IPS DF 6.9 (cell line): ENCODE data around the gene SPINK6.

Experiments
- DNase-seq: peaks from one replicate; pipeline ENCODE4 v3.0.0-alpha.2; 2013; ENCODE audit warnings: low read depth, low spot score
- H3K27ac ChIP-seq: one replicate; pipeline ENCODE4 v1.5.1; 2013; ENCODE audit warnings: low read length, control low read depth
- H3K27me3 ChIP-seq: 2 replicates; pipeline ENCODE4 v1.6.1; 2013; ENCODE audit warnings: mild to moderate bottlenecking, low read length; ENCODE audit not compliant: control insufficient read depth, insufficient read depth
- H3K36me3 ChIP-seq: 2 replicates; pipeline ENCODE4 v1.6.1; 2013; ENCODE audit warnings: low read length; ENCODE audit not compliant: control insufficient read depth, insufficient read depth
- H3K4me1 ChIP-seq: 2 replicates; pipeline ENCODE4 v1.6.1; 2013; ENCODE audit warnings: low read length; ENCODE audit not compliant: control insufficient read depth, insufficient read depth
- H3K4me3 ChIP-seq: 2 replicates; pipeline ENCODE4 v1.5.1; 2013; ENCODE audit warnings: mild to moderate bottlenecking, low read length
- H3K9me3 ChIP-seq: 2 replicates; pipeline ENCODE4 v1.6.1; 2013; ENCODE audit warnings: low read length, inconsistent platforms; ENCODE audit not compliant: control insufficient read depth, insufficient read depth
- WGBS: extraction: QIAGEN DNeasy Blood & Tissue Kit; methylation state at CpG from one replicate; pipeline ENCODE4 v1.1.7; 2013; ENCODE audit warnings: mixed read lengths, missing lambda C conversion rate; ENCODE audit not compliant: insufficient read length, insufficient coverage; 5-methylcytosine and 5-hydroxymethylcytosine counted together

The SPINK6 gene

DNA sequence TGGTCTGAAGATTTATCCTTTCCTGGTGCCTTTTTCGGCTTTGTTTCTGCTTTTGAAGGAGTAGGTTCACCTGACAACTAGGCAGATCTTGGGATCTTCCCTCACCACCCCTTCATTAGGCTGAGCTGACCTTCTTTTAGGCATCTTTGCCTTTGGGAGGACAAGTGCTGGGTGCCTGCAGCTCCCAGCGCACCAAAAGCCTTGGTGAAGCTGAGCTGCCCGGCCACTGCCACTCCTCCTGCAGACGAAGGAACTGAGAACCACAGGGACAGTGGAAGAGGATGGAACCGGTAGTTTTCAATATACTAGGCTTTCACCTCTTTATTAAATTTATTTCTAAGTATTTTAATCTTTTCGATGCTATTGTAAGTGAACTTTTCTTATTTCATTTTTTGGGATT is 18.7 kb downstream of the SPINK6 start:
- no peaks in the 10 kb centered on the region for H3K36me3 ChIP-seq
- H3K27me3 ChIP-seq = no peaks in the 10 kb centered on the region
- no peaks in the 10 kb centered on the region for H3K9me3 ChIP-seq
- no peak overlapping the region for H3K27ac ChIP-seq
- DNase-seq = no peak
- WGBS = no CpG with 5 or more reads among the region's 6 CpGs
- no peaks in the 10 kb centered on the region for H3K4me1 ChIP-seq
- H3K4me3 ChIP-seq = no peak overlapping the region

DNA sequence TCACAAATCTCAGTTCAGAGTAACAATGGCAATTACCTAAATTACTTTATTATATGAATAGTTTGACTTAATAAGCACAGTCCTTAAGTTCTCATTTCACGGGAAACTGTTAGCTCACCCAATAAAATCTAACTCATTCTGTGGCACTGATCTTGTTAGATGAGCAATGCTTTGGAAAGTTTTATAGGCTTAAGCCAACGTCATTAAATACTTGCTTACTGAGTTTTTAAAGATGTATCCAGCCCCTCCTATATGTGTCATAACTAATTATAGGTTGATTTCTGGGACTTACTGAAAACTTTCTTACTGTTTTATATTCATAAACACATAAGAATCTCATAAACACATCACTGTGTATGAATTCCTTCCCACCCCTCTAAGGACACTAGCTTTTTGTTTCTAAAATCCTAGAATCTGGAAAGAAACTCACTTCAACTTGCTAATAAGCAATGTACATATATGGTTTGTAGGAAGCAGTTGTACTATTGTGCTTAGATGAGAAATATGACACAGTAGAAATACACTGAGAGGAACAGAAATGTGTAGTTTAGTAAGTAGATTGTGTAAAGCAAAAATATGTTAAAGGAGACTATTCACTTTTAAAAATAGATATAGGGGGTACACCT is 21.4 kb downstream of the SPINK6 start:
- Histone ChIP-seq H3K36me3 (no peaks in the 10 kb centered on the region), H3K4me3 (no peak overlapping the region), H3K9me3 (no peaks in the 10 kb centered on the region), H3K27ac (no peak overlapping the region), H3K4me1 (no peaks in the 10 kb centered on the region), H3K27me3 (no peaks in the 10 kb centered on the region)
- no peak for DNase-seq
- WGBS = no CpG with 5 or more reads among the region's 2 CpGs

DNA sequence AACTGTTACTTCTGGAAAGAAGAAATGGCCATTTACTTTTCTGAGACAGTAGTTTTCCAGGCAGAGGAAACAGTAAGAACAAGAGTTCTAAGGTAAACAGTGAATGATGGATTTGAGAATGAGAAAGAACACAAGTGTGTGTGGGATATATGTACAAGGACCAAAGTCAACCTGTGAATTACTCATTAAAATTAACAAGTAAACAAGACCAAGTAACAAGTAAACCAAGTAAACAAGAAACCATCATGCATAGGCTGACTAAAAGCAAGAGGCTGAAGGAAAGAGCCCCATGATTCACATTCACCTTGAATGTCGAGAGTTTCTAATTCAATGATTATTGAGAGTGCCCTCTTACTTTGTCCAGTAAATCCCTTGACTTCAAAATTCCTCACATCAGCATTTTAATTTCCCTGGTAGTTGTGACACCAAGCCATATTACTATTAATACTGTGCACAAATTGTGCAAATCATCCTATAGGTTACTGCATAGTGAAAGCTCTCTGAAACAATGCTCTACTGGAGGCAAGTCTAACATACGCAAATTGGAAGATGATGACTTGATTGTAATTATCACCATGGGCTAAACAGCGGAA is 25.6 kb downstream of the SPINK6 start:
- no peaks in the 10 kb centered on the region for H3K4me1 ChIP-seq
- no peak overlapping the region for H3K27ac ChIP-seq
- no peaks in the 10 kb centered on the region for H3K27me3 ChIP-seq
- WGBS = no CpG with 5 or more reads among the region's 3 CpGs
- H3K36me3 ChIP-seq = no peaks in the 10 kb centered on the region
- DNase-seq = no peak
- H3K4me3 ChIP-seq = no peak overlapping the region
- no peaks in the 10 kb centered on the region for H3K9me3 ChIP-seq

DNA sequence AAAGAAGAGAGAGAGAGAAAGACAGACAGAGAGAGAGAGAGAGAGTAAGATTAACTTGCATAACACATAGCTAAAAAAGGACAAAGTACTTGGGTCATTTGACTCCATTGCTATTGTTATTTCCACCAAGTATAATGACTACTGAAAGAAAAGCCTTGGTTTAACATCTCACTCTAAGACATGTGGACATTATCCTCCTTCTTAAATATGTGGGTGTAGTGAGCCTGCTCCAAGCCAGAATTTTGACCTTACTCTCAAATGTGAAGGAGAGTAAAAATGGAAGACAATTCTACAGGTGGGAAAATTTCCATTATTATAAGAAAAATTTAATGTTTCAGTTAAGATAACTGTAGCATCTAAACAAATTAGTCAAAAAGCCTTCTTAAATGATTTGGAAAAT is 27.0 kb downstream of the SPINK6 start:
- DNase-seq = no peak
- Histone ChIP-seq H3K27ac (no peak overlapping the region), H3K4me1 (no peaks in the 10 kb centered on the region)

DNA sequence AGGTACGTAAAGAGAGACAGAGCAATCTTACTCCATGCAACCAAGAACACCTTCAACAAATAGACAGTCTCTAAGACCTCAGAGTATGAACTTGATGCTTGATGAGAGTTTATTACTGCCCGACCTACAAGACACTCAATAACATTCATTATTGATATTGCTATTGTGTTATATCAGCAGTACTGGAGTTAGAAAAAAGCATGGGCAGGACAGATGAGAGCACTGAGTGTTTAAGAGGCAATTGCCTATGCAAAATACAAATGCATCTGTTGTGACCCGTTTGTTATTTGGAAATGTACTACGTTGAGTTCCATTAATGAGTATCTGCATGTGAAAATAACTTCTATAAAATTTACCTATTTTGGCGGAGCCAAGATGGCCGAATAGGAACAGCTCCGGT is 27.4 kb downstream of the SPINK6 start:
- Histone ChIP-seq H3K36me3 (no peaks in the 10 kb centered on the region), H3K4me1 (no peaks in the 10 kb centered on the region), H3K4me3 (no peak overlapping the region), H3K27me3 (no peaks in the 10 kb centered on the region), H3K9me3 (no peaks in the 10 kb centered on the region), H3K27ac (no peak overlapping the region)
- DNase-seq = no peak
- no CpG with 5 or more reads among the region's 7 CpGs for WGBS

More for the DNA sequence above, 27.0 kb downstream of the SPINK6 start:
- Histone ChIP-seq H3K9me3 (no peaks in the 10 kb centered on the region), H3K27me3 (no peaks in the 10 kb centered on the region), H3K36me3 (no peaks in the 10 kb centered on the region), H3K4me3 (no peak overlapping the region)

DNA sequence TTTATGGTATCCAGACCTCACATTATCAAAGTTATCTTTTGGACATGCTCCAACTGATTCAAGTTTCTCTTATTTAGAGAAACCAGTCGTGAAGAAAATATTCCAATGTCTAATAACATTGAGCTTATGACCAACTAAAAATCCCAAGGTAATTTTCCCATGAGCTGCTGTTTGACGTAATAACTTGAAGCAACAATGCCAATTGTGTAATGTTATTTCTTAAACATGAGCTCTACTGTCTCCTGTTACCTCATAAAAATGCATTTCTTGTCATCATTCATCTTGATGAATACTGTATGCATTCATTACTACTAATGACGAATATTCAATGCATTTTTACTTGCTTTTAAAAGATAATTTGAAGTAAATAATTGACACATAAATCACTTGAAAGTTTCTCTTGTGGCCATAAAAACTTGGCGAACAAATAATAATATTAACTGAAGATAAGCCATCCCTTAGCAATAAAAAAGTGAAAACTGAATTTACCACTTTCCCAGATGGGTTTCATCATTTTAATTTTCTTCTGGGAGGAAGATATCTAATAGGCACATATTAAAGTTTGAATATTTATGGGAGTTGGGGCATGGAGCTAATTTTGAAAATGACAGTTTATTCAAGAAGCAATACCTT is 35.1 kb downstream of the SPINK6 start:
- Histone ChIP-seq H3K9me3 (no peaks in the 10 kb centered on the region), H3K4me3 (no peak overlapping the region), H3K27me3 (no peaks in the 10 kb centered on the region), H3K27ac (no peak overlapping the region), H3K36me3 (no peaks in the 10 kb centered on the region), H3K4me1 (no peaks in the 10 kb centered on the region)
- no CpG with 5 or more reads among the region's 4 CpGs for WGBS
- DNase-seq = no peak

DNA sequence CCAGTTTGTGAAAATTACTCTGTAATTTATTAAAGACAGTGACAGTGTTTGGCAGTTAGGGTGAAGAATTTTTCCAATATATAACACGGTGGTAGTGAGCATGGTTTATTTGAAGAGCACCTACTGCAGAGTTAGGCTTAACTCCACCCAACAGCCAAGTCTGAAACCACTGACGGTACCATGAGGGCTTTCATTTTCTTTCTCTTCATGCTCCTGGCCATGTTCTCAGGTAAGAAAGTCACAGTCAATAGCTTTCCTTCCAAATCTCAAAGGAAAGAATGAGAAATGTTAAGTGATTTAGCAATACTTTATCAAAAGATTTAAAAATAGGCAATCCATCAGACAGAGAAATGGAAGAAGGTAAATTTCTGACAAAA is 35.6 kb downstream of the SPINK6 start, which contains the start of gene MARCOL:
TSS of gene MARCOL (plus strand) at position 108 of the 377 bp plus-strand sequence. CDS start at position 181, 73 bp downstream.
- H3K36me3 ChIP-seq = no peaks in the 10 kb centered on the region
- no peak for DNase-seq
- no CpG with 5 or more reads among the region's 2 CpGs for WGBS
- H3K9me3 ChIP-seq = no peaks in the 10 kb centered on the region
- H3K27me3 ChIP-seq = no peaks in the 10 kb centered on the region
- no peaks in the 10 kb centered on the region for H3K4me1 ChIP-seq
- no peak within 1 kb of the TSS for H3K27ac ChIP-seq
- no peak within 1 kb of the TSS for H3K4me3 ChIP-seq

DNA sequence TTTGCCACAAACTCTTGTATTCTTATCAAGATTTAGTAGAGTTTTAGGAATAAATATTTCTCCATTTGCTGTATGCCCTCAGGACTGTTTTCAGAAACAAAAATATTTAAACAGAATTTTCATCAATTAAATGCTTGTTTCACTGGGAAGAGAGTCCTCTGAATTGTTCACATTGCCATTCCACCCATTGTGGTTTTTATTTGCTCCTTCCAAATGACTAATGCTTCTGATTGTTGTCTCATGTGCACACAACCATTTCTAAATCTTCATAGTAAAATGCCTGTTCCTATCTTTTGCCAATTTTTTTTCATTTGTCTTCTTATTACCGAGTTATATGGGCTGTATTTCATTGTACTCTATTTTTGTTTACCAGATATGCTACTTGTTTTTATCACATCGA is 46.1 kb downstream of the SPINK6 start:
- DNase-seq = no peak
- no CpG with 5 or more reads among the region's 2 CpGs for WGBS
- Histone ChIP-seq H3K4me3 (no peak overlapping the region), H3K27me3 (no peaks in the 10 kb centered on the region), H3K36me3 (no peaks in the 10 kb centered on the region), H3K4me1 (no peaks in the 10 kb centered on the region), H3K27ac (no peak overlapping the region), H3K9me3 (no peaks in the 10 kb centered on the region)

DNA sequence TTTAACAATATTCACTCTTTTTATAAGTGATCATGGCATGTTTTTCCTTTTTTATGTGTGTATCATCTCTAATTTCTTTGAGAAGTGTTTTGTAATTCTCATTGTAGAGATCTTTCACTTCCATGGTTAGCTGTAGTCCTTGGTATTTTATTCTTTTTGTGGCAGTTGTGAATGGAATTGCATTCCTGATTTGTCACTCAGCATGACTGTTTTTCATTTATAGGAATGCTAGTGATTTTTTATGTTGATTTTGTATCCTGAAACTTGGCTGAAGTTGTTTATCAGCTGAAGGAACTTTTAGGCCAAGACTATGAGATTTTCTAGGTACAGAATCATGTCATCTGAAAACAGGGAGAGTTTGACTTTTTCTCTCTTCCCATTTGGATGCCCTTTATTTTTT is 52.6 kb downstream of the SPINK6 start:
- DNase-seq = no peak
- no peak overlapping the region for H3K27ac ChIP-seq
- no peaks in the 10 kb centered on the region for H3K4me1 ChIP-seq
- H3K4me3 ChIP-seq = no peak overlapping the region
- no peaks in the 10 kb centered on the region for H3K36me3 ChIP-seq
- no peaks in the 10 kb centered on the region for H3K9me3 ChIP-seq
- H3K27me3 ChIP-seq = no peaks in the 10 kb centered on the region

DNA sequence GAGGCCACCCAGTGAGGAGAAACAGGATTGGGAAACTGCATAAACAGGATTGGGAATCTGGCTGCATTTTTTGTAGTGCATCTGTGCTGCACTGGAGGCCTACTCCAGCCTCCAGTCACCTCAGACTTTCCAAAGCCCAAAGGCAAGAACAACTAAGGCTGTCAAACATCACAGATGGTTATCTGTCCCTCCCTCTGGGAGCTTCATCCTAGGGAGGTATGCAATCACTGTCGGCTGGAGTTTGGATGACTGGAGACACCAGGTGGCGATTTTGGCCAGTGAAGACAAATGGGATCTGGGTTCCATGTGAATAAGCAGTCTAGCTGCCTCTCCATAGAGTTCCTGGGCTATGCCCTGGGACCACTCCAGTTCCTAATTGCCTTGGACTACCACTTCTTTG is 56.4 kb downstream of the SPINK6 start:
- Histone ChIP-seq H3K9me3 (no peaks in the 10 kb centered on the region), H3K4me1 (no peaks in the 10 kb centered on the region), H3K36me3 (no peaks in the 10 kb centered on the region), H3K27me3 (no peaks in the 10 kb centered on the region), H3K4me3 (no peak overlapping the region), H3K27ac (no peak overlapping the region)
- no CpG with 5 or more reads among the region's 2 CpGs for WGBS
- DNase-seq = no peak

DNA sequence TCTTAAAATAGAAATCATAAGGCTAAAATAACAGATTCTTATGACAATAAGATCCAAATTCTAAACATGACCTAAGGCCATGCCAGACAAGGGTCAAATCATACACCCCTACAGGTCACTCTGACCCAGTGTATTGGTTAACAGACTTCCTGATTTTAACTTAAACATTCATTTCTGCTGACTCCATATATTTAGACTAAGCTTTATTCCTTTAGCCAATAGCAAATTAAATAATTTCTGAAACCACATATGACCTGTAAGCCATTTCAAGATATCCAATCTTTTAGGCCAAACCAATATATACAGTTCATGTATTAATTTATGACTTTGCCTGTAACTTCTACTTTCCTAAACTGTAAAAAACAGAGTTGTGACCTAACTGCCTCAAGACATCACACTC is 58.4 kb downstream of the SPINK6 start:
- H3K4me3 ChIP-seq = no peak overlapping the region
- no peaks in the 10 kb centered on the region for H3K9me3 ChIP-seq
- DNase-seq = no peak
- no peaks in the 10 kb centered on the region for H3K4me1 ChIP-seq
- H3K27me3 ChIP-seq = no peaks in the 10 kb centered on the region
- no peaks in the 10 kb centered on the region for H3K36me3 ChIP-seq
- no peak overlapping the region for H3K27ac ChIP-seq
